ENCODE results near the gene MGAT4C.
"Not testable (repeated sequence)": the region's sequence is repeated elsewhere in the genome, so short reads cannot be mapped to it uniquely, and the experiment has no call there.

The MGAT4C gene

DNA sequence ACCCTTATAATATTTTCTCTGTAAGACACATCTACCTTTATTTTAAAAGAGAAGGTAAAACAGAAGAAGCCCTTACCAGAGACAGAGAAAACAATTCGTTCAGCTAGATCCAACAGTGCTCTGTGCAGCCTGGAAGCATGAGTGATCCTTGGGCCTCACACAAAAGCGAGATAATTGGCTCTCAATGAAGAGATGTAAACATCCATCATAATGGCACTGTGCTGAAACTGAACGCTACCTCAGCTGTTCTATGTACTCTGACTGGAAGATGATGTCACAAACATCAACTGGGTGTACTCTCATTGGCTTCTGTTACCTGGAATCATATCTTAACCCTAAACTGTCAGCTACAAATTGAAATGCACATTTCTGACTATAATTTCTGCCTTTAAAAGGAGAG, at the start of gene MGAT4C:
TSS of gene MGAT4C (minus strand) at position 229 of the 400 bp plus-strand sequence.
- no peak for DNase-seq

DNA sequence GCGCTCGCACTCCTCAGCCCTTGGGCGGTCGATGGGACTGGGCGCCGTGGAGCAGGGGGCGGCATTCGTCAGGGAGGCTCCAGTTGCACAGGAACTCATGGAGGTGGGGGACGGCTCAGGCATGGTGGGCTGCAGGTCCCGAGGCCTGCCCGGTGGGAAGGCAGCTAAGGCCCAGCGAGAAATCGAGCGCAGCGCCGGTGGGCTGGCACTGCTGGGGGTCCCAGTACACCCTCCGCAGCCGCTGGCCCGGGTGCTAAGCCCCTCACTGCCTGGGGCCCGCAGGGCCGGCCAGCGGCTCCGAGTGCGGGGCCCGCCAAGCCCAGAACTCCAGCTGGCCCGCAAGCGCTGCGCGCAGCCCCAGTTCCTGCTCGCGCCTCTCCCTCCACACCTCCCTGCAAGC, 40.2 kb upstream of the MGAT4C start:
- DNase-seq, result not testable (repeated sequence)

DNA sequence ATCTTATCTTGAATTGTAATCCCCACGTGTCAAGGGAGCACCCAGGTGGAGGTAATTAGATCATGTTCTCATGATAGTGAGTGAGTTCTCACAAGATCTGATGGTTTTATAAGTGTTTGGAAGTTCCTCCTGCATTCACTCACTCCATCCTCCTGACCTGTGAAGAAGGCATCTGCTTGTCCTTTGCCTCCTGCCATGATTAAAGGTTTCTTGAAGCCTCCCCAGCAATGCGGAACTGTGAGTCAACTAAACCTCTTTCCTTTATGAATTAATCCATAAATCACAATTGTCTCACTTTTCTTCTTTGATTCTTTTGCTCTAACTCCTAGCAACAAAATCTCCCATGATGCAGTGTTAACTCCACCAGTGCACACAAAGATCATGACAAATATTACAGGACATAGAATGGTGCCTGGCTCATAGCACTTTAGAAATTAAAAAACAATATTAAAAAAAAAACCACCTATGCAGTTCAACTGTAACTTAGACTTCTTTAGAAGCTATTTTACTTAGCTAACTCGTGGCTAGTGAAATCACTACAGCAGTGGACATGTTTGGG, 37.6 kb upstream of the MGAT4C start:
- no peak for DNase-seq

DNA sequence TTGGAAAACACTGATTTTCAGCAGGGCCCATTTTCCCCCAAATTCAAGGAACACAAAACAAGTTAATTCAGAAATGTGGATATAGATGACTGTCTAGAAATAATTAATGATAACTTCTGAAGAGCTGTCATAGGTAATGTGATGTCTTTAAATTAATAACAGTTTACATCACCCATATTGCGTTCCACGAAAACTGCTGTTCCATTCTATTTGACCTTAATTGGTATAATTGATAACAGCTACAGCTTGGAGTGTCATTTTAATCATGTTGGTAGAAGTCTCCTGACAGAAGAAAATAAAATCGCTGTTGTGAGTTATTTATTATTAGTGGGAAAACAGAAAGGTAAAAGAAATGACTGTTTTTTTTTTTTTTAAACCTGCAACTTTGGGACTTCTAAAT, 36.3 kb upstream of the MGAT4C start:
- no peak for DNase-seq

DNA sequence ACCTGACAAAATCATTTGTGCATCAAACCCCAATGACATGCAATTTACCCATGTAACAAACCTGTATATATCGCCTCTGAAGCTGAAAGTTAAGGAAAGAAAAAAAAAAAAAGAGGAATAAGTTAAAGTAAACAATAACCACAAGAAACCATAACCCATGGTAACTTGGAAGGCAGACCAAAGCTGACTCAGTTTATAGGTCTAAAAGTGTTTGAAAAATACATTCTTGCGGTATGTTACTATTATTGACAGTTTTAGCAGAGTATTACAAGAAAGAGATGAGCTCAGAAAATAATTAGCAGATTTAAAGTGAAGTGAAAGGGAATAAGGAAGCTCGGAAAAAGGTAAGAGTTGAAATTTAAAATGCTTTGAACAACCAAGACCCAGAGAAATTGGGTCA, 34.4 kb upstream of the MGAT4C start:
- DNase-seq, result no peak

DNA sequence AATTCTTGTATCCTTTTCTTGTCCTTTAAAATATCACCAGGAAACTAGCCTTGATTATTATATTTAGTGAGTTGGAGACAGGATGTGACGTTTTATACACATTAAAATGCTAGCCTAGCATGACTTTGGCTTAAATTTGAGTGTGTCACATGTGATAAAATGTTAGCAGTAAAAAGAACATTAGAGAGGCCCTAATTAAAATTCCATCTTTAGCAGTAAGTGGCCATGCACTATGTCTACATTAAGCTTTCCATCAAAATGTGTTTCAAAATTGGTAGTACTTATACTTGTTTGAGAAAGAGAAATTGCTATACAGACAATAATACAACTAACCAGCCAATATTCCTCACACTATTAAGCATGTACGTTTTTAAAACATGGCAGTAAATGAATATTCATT, 29.9 kb upstream of the MGAT4C start:
- DNase-seq, result no peak

DNA sequence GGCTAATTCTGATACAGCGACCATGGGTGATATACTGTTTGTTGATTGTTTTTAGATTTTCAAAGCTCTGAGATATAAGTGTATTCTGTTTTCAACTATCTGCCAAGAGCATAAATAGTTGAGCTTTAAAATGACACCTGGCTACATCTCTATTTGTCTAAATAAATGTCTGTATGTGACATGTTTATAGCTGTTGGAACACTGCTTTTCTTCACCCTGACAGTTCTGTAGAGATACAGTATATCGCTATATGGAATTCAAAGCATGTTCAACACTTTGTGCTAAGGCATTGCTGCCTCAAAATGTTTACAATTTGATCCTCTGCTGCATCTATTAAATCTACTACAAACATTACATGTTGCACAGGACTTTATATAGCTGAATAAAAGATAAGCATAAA, 27.4 kb upstream of the MGAT4C start:
- DNase-seq, result no peak

DNA sequence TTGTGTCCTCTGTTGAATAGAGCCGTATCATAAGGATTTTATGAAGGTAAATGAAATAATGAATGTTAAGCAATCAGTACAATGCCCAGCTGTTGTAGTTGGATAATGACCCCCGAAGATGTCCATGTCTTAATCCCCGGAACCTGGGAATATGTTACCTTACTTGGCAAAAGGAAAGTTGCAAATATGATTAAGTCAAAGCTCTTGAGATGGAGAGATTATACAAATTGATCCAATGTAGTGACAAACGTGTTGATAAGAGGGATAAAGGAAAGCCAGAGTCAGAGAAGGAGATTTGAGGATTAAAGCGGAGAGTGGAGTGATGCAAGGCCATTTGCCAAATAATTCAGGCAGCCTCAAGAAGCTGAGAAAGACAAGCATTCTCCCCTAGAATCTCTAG, 19.2 kb upstream of the MGAT4C start:
- no peak for DNase-seq

DNA sequence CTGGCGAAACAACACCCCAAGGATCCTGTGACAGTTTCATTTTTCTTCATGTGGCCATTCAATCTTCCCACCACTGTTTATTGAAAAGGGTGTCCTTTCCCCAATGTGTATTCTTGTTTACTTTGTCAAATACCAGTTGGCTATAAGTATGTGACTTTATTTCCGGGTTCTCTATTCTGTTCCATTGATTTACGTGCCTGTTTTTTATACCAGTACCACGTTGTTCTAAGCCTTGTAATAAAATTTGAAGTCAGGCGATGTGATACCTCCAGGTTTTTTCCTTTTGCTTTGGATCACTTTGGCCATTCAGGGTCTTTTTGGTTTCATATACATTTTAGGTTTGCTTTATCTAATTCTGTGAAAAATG, 9.1 kb upstream of the MGAT4C start:
- no peak for DNase-seq

DNA sequence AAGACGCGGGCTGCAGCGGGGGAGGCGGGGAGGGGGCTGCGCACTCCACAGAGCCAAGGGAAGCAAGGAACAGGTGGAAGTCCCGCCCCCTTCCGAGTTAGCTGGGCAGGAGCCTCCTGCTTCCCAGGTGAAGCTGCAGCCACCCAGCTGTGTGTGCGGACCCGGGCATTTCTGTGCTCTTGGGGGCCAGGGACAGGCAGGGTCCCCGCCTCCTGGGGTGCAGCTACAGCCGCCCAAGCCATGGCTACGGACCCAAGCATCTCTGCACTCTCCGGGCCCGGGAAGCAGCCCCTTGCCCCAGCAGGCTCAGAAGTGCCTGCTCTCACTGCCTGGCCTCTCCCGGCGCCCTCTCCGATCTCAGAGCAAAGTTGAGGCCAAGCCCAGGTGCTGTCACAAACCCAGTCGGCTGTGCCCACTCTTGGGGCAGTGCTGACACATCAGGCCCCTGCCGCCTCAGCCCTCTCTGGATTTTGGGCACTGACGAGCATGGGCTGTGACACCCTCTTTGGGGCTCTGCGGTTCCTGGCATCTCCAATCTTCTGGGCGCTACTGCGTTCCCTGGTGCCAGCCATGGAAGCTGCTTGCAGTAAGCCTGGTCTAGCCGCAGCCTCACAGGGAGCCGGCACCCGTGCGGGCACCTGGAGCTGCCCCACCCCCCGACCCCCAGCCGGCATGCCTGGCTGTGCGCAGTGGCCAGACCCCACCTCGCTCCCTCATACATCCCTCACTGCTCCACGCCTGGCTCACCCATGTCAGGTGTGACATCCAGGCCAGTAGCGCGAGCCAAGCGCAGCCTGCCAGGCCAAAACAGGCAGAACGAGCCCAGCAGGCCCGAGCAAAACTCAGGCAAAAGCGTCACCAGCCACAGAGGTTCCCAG, 8.5 kb upstream of the MGAT4C start:
- no peak for DNase-seq

DNA sequence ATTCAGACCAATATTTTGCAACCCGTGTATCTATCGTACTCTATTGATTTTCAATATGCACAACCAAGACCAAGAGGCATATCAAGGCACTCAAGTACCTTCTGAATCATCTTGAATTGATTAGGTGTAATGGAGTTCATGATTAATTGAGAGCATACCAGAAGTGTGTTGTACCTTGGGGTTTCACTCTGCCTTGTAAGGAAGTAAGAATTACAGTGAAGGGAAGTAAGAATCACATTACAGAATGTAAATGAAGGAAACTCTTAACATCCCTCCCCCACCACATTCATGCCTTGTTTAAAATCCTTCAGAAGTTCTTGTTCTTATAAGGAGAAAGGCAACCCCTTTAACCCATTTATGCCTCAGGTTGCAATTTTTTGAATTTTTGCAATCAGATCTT, 5.4 kb upstream of the MGAT4C start:
- DNase-seq, result no peak

DNA sequence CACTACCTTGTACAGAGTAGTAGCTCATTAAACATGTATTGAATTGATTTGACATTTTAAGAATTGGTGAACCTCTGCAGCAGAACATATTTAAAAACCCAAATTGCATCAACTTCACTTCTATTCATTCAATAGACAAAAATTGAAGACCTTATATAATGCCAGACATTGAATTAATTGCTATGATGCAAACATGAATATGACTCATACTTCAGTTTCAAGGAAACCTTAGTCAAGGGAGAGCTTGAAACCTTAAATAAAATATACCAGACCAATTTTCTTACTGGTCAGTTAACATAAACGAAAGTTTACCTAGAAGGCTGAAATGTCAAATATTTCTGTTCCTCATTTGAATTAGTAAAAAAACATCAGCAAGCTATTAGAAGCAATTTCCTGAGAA, 5.0 kb upstream of the MGAT4C start:
- DNase-seq, result no peak

DNA sequence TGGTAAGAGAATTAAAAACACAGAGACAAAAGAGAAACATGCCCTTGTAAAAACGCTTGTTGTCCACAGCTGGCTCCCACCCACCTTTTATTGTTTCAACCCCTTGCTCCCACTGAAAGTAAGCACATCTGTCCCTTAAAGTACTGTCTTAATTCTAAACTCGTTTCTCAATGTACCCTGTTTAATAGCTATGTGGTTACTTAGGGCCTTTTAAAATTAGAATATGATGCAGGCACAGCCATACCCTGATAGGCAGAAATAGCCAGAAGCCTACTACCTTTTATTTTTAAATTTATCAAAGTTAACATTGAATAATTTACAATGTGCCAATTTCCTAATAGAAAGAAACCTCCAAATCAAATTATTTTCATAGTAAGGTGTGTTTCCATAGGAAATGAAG, 4.0 kb upstream of the MGAT4C start:
- DNase-seq, result no peak

DNA sequence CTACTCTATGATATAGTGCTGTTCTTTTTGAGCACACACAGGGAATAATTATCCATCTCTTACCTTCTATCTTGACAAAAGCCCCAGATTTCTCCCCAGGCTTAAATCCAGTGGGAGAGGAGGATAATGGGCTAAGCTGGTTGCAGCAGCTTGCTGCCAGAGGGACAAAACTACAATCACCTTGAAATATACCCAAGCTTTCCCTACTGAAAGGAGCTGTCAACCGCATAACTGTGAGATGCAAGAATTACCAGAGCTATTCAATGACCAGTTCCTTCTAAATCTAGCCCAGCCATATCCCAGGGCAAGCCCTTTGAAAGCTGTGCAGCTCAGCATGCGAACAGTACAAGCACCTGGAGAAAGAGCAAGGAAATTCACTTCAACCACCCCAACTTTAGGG, 943 bp upstream of the MGAT4C start:
- DNase-seq, result no peak

DNA sequence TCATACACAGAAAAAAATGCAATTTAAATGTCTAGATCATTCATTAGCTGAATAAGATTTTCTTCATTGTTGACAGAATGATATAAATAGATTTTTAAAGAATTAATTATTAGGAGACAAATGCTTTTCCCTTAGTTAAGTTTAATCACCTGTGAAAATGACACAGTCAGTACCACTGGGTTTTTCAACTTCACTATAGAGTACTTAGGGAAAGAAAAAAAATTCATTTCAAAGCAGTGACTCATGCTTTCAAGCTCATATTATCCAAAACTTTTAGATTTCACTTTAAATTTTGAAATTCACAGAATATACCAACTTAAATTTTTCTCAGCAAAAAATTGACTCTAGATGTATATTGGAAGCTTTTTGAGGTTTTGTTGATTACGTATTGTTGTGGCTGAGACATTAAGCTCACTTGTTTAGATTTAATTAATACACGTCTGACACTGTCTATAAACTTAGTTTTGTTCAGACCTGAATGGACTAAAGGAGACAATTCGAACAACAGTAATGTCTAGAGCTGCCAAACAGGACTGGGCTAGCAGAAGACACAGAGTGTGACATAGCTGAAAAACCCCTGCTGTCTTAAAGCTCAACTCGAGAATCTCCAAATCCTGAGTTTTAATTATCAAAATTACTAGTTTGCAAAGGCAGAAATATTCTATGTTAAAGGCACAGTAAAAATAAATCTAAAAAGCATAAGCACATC, 1.6 kb downstream of the MGAT4C start:
- no peak for DNase-seq

DNA sequence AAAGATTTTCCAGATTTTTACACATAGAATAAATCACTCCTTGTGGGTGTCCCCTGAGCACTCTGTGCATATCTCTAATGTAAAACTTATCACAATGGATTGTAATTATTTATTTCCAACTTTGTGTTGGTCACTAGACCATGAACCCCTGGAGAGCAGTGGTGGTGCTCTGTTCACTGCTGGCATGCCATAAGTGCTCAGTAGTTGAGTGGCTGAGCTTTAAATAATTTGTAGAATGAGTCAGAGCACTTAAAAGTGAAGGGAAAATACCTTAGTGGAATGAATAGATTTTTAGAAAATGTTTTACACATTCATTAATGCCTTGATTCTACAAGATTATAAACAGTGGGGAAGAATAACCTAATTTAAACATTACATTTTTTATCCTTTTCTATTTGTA, 6.3 kb downstream of the MGAT4C start:
- DNase-seq, result no peak

DNA sequence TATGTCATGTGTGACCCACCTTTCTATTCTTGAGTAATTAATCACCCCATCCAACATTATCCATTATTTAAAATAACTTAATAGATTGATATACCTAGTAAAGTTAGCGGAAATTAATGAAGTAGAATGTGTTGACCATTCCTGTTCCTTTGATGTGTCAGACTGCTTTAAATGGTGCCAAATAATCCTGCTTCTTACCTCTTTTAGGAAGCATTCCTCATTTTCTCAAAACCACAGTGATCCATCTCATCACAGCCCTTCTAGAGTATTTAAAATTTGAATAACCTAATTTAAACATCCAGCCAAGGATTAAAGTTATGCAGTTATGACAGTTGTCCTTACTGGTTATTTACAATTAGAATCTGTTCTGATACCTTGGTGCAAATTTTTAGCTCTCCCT, 6.9 kb downstream of the MGAT4C start:
- DNase-seq, result no peak

DNA sequence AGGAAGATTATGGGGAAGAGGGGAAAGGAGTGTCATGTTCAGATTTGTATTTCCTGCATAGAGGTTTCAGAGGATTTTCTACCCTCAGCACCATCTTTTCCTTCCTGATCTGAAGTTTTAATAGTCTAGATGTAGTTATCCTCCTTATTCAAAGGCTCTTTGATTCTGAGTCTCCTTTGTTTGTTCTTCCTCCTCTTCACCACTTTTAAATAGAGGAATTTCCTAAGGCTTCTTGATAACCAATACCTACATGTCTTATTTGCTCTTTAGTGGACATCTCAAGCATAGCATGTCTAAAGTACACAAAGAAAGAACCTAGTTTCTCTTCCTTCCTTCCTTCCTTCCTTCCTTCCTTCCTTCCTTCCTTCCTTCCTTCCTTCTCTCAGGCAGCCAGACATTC, 8.3 kb downstream of the MGAT4C start:
- no peak for DNase-seq

DNA sequence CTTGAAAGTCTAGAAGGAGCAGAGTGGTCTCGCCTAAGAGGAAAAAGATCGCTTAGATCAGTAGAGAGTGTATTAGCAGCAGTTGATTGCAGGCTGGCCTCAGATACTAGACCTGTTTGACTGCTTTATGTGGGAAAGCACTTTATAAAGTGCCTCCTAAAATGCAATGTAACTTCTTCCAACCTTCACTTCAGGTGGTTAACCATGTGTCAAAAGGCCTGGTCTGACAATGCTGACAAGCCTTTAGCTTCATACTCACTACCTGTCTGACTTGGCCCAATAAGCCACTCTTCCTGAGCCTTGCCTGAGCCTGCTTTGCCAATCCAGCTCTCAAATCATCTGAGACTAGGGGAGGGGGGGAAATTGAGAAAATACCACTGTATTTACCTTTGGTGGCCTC, 14.6 kb downstream of the MGAT4C start:
- DNase-seq, result no peak

DNA sequence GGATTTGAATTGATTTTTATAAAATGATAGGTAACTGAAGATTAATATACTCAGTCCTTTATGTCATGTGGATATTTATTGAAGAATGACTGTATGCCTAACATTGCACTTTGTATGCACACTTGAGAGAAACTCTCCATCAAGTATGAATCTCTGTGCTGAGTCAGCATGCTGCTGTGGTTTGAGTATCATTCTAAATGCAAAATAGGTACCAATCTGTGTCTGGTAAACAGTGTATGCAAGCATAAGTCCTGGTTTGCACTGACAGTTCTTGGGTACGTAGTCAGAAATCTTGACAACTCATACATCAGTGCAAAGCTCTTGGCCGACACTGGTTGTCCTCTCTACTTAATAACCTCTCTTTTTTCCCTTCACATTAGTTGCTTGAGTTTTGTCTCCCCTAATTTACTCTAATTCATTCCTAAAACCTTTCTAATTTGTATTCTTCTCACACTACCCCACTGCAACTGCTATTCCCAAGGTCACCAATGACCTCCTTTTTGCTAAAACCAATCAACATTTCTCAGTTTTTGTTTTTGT, 21.8 kb downstream of the MGAT4C start:
- no peak for DNase-seq

DNA sequence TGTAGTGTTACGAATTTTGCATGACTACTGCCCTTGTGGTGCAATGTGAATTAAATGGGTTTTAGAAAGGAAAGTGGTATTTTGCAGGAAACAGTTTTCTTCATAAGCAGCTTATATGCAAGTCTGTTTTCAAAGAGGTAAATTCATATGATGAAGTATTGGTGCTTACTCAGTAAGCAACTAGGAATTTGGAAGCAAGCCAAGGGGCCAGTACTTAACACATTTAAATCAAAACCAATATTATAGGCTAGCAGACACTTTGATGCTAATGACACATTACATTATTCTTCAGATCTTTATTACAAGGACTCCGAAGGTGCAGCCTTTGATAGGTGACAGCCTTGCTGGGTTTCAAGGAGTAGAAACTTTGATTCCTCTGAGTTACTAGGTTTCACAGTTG, 23.1 kb downstream of the MGAT4C start:
- DNase-seq, result no peak

DNA sequence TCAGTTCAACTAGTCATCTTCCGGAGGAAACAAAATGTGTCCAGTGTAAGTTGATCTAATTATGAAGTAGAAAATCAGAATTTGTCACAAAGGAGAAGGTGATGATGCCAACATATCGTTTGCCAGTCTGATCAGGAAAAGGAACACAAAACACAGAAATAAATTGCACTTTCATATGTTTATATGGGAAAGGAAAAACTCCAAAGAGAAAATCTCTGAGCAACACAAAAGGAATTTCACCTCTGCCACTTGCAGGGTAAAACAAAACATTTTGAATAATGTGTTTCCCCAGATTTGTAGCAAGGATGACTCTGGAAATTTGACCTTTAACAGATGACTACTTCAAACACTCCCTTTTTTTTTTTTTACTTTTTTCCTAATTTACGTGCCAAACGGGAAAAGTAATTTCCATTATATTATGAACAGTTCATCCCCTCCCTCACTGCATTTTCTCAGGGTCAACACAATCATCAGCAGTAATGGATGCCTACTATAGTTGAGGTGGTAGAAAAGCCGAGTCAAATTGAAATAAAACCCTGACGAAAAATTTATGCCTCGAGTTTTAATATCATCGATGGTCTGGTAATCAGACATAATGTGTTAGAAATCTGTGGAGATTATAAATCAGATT, 25.6 kb downstream of the MGAT4C start:
- DNase-seq, result no peak

DNA sequence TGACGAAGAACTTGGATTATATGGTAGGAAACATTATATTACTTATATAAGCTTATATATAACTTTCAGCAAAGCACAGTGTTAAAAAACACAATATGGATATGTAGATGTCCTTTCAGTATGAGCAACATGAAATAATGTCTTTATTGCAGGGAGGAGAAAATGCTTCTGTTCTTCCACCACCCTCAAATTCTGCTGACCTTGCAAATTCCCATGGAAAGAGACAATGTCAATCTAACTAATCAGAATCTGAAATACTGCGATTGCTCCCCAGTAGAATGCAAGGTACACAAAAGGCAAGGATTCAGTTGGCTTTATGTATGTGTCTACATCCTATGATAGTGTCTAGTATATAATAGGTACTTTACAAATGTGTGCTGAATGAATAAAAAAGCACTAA, 26.4 kb downstream of the MGAT4C start:
- DNase-seq, result no peak

DNA sequence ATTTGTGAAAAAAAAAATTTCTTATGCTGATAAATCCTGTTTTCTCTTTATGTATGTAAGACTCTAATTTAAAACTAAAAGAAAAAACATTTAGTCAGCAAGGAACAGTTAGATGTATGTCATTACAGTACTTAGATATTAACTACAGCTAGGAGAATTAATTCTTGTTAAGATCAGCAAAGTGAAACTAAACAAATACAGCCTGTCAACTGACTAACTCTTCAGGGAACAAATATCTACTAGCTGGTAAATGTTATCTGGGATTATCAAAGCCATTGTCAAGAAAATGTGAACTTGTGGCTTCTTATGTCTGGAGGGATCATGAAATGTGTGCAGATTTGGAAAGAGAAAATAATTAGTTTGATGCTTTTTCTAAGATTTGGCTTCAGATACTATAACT, 27.5 kb downstream of the MGAT4C start:
- DNase-seq, result no peak

Measured in activated CD4-positive, alpha-beta T cell treated with anti-CD3 and anti-CD28 coated beads for 4 hours (primary cell).